GM12801 (cell line): ENCODE results near the gene CALR3.

Experiments used
- CTCF ChIP-seq: IDR thresholded peaks from one replicate; pipeline ENCODE4 v1.5.1; 2011; ENCODE audit warnings: control low read depth; ENCODE audit not compliant: insufficient read length; ENCODE audit errors: extremely low read depth

The CALR3 gene

DNA sequence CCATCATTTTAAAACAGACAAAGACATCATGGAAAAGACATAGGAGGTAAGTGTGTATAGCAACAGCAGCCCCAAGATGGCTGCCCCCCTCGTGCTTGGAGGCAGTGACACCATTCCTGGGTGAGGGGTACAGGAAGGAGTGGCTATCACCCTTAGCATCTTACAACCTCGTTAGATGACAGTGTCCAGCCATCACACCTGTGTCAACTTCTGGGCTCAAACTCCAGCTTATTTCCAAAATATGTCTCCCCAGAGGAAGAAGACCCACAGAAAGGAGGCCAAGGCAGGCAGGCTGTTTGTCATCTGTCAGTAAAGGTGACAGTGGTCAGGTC lies 51.7 kb downstream of the CALR3 start:
- no peak for TF ChIP-seq CTCF

- TF ChIP-seq CTCF = no peak
These were observed 53.3 kb downstream of the CALR3 start for GRCh38 chr19:16442386-16443276.

DNA sequence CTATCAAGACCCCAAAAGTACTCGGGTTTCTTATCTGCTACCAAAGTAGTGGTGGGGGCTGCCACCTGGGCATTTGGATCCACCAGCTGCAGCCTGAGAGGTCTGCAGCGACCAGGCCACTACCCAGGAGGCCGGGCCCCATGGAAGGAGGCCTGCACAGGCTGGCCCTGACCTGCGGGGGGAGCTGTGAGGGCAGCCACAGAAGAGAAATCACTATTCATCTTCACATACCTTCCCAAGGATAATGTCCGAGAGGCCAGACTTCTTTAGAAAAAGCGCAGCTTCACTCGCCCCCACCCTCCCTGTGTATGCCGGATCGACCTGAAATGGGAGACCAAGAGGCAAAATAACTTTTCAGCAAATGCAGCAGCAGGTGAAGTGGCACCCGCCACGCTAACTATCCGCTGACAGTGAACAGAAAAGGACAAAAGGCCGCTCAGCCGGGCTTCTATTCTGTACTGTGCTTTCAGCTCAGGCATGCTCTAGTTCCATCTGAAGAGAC lies 54.3 kb downstream of the CALR3 start:
- TF ChIP-seq CTCF = no peak

GRCh38 chr19:16436780-16437332 lies 59.1 kb downstream of the CALR3 start:
- TF ChIP-seq CTCF = no peak

DNA sequence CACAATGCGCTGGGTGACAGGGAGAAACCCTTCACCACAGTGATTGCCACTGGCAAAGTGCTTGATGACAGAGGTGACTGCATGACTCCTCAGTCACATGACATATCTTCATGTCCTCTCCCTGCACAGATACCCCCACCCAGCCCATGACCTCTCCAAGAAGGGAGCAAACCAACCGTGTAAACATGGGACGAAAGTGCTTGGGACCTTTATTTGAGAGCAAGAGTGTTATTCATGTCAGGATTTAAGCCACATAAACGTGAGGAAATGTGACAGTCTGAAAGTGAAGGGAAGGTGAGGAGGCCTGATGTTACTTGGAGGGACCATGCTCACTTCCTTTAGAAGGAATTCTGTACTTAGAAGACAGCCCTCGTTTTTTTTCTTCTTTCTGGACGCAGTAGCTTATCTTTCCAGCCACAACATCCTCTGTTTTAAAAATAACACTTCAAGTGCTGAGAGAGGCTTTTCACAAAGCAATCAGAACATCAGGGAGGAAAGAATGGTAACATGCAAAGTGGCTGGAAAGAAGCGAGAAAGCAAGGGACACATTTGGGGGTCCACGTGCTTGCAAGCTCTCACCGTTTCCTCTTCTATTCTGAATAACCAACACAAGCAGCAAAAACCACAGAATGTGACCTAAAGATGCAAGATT lies 59.8 kb downstream of the CALR3 start:
- no peak for TF ChIP-seq CTCF

DNA sequence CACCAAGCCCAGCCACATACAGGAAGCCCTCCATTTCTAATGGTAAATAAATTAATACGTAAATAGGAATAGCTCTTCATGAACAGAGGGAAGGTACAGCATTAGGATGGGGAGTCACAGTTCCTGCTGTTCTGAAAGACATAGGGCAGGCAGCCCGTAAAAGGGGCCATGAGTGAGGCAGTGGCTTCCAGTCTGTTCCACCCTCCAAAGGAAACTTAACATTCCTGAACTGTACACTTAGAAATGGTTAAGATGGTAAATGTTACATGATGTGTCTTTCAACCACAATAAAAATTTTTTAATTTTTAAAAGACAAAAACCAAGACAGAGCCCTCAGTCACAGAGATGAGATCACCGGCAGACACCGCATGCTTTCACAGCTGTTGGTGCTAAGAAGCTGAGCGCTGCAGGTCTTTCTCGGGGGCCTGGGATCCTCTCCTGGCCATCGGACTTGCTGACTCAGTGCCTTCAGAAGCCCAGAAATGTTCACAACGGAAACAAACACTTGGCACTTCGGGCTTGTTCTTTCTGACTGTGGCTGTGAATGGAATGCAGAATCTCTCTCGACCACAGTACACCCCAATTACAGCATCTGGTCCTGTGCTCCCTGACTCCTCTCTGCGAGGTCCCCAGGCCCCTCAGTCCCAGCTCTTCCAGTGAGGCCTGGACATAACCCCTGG lies 60.6 kb downstream of the CALR3 start:
- no peak for TF ChIP-seq CTCF

GRCh38 chr19:16433986-16434385 lies 62.0 kb downstream of the CALR3 start:
- no peak for TF ChIP-seq CTCF
